ACC112 (cell line): ENCODE results near the gene PFKFB4.
"Not testable (repeated sequence)": the region's sequence is repeated elsewhere in the genome, so short reads cannot be mapped to it uniquely, and the experiment has no call there.

Source experiments
- H2AFZ ChIP-seq: fragments of 200-600 bp; sonication (generic); one replicate; pipeline ENCODE4 v1.6.0; 2017; ENCODE audit warnings: antibody characterized with exemption, low read length; ENCODE audit not compliant: unreplicated experiment
- H3K27ac ChIP-seq: fragments of 200-600 bp; sonication (generic); 2 replicates; pipeline ENCODE4 v1.5.1; 2014; ENCODE audit warnings: low read depth, mild to moderate bottlenecking, antibody characterized with exemption, low read length, moderate library complexity
- H3K27me3 ChIP-seq: fragments of 200-600 bp; sonication (generic); 2 replicates; pipeline ENCODE4 v1.6.1; 2014; ENCODE audit warnings: mild to moderate bottlenecking, antibody characterized with exemption, low read length, moderate library complexity, mixed read lengths; ENCODE audit not compliant: insufficient read depth
- H3K36me3 ChIP-seq: fragments of 200-600 bp; sonication (generic); 2 replicates; pipeline ENCODE4 v1.6.1; 2016; ENCODE audit warnings: mild to moderate bottlenecking, antibody characterized with exemption, low read length, moderate library complexity, mixed read lengths; ENCODE audit not compliant: insufficient read depth
- H3K4me1 ChIP-seq: fragments of 200-600 bp; sonication (generic); one replicate; pipeline ENCODE4 v1.6.1; 2016; ENCODE audit warnings: low read length, mixed read lengths; ENCODE audit not compliant: insufficient read depth, unreplicated experiment, control insufficient read depth
- H3K4me3 ChIP-seq: fragments of 200-600 bp; sonication (generic); 2 replicates; pipeline ENCODE4 v1.5.1; 2014; ENCODE audit warnings: mild to moderate bottlenecking, low read depth, low read length
- H3K79me2 ChIP-seq: fragments of 200-600 bp; sonication (generic); one replicate; pipeline ENCODE4 v1.6.0; 2016; ENCODE audit warnings: low read length; ENCODE audit not compliant: control insufficient read depth, unreplicated experiment, insufficient read depth

The PFKFB4 gene

GRCh38 chr3:48492461-48493202, 64.0 kb downstream of the PFKFB4 start:
- H3K27me3 ChIP-seq = no peaks in the 10 kb centered on the region
- H3K4me3 ChIP-seq = no peak overlapping the region
- H2AFZ ChIP-seq = no peak overlapping the region
- H3K4me1 ChIP-seq = no peaks in the 10 kb centered on the region
- no peak overlapping the region for H3K27ac ChIP-seq
- no peaks in the 10 kb centered on the region for H3K79me2 ChIP-seq
- H3K36me3 ChIP-seq = peaks cover 5% of the 10 kb centered on the region; the same call in 1 of the 2 replicates

- peaks cover 3% of the 10 kb centered on the region; the same call in 1 of the 2 replicates for H3K36me3 ChIP-seq
- H2AFZ ChIP-seq = no peak overlapping the region
- H3K27ac ChIP-seq = no peak overlapping the region
- H3K79me2 ChIP-seq = no peaks in the 10 kb centered on the region
- no peaks in the 10 kb centered on the region for H3K27me3 ChIP-seq
- H3K4me1 ChIP-seq = no peaks in the 10 kb centered on the region
- H3K4me3 ChIP-seq = no peak overlapping the region
Measured at GRCh38 chr3:48486952-48487351, 69.7 kb downstream of the PFKFB4 start.

- not testable (repeated sequence) for H3K27ac ChIP-seq, H2AFZ ChIP-seq, H3K4me1 ChIP-seq, H3K36me3 ChIP-seq, H3K4me3 ChIP-seq, H3K79me2 ChIP-seq, H3K27me3 ChIP-seq
Measured at GRCh38 chr3:48482822-48483221, 73.8 kb downstream of the PFKFB4 start.

- H3K4me3 ChIP-seq, H3K4me1 ChIP-seq, H2AFZ ChIP-seq, H3K36me3 ChIP-seq, H3K79me2 ChIP-seq, H3K27me3 ChIP-seq, H3K27ac ChIP-seq: not testable (repeated sequence)
Measured at GRCh38 chr3:48480891-48481290, 75.7 kb downstream of the PFKFB4 start.

GRCh38 chr3:48478626-48479555, 77.7 kb downstream of the PFKFB4 start:
- no peak overlapping the region for H3K27ac ChIP-seq
- H3K36me3 ChIP-seq = peaks cover 5% of the 10 kb centered on the region
- H3K4me1 ChIP-seq = no peaks in the 10 kb centered on the region
- H3K79me2 ChIP-seq = no peaks in the 10 kb centered on the region
- H2AFZ ChIP-seq = no peak overlapping the region
- no peaks in the 10 kb centered on the region for H3K27me3 ChIP-seq
- no peak overlapping the region for H3K4me3 ChIP-seq

GRCh38 chr3:48477959-48478520, 78.6 kb downstream of the PFKFB4 start:
- Histone ChIP-seq H3K4me3 (no peak overlapping the region), H3K4me1 (peaks cover 5% of the 10 kb centered on the region), H2AFZ (no peak overlapping the region), H3K79me2 (no peaks in the 10 kb centered on the region), H3K27me3 (no peaks in the 10 kb centered on the region), H3K27ac (no peak overlapping the region), H3K36me3 (peaks cover 5% of the 10 kb centered on the region)

GRCh38 chr3:48476426-48477053, 80.1 kb downstream of the PFKFB4 start:
- H3K27me3 ChIP-seq = no peaks in the 10 kb centered on the region
- H3K4me3 ChIP-seq = no peak overlapping the region
- peaks cover 13% of the 10 kb centered on the region for H3K79me2 ChIP-seq
- H3K27ac ChIP-seq = no peak overlapping the region
- no peak overlapping the region for H2AFZ ChIP-seq
- peaks cover 5% of the 10 kb centered on the region for H3K36me3 ChIP-seq
- peaks cover 5% of the 10 kb centered on the region for H3K4me1 ChIP-seq

- peaks cover 2% of the 10 kb centered on the region for H3K36me3 ChIP-seq
- no peaks in the 10 kb centered on the region for H3K27me3 ChIP-seq
- H3K79me2 ChIP-seq = peaks cover 27% of the 10 kb centered on the region
- H3K4me3 ChIP-seq = no peak overlapping the region
- no peak overlapping the region for H2AFZ ChIP-seq
- peaks cover 17% of the 10 kb centered on the region for H3K4me1 ChIP-seq
- H3K27ac ChIP-seq = no peak overlapping the region
Measured at GRCh38 chr3:48475188-48475587, 81.4 kb downstream of the PFKFB4 start.

- H3K27me3 ChIP-seq = no peaks in the 10 kb centered on the region
- H3K79me2 ChIP-seq = peaks cover 33% of the 10 kb centered on the region
- H3K4me1 ChIP-seq = peaks cover 23% of the 10 kb centered on the region
- H3K4me3 ChIP-seq = no peak overlapping the region
- no peak overlapping the region for H3K27ac ChIP-seq
- H3K36me3 ChIP-seq = no peaks in the 10 kb centered on the region
- no peak overlapping the region for H2AFZ ChIP-seq
Measured at GRCh38 chr3:48474619-48475018, 82.0 kb downstream of the PFKFB4 start.

- H3K27ac ChIP-seq = not testable (repeated sequence)
Measured at GRCh38 chr3:48474031-48474430, 82.6 kb downstream of the PFKFB4 start.

More at GRCh38 chr3:48474031-48474430, 82.6 kb downstream of the PFKFB4 start:
- not testable (repeated sequence) for H3K4me3 ChIP-seq, H3K27me3 ChIP-seq, H2AFZ ChIP-seq, H3K36me3 ChIP-seq
- peaks cover 27% of the 10 kb centered on the region for H3K4me1 ChIP-seq
- H3K79me2 ChIP-seq = peaks cover 38% of the 10 kb centered on the region
